ENCODE results near the gene DHX58. TPM values are rescaled to one million over a fixed set of nuclear protein-coding genes. Genes with fewer than 3 reads are reported as not detected.
A peak's percentile ranks its signal among the peaks of the same experiment; 100 is the strongest.

The DHX58 gene
- total and polyA plus RNA-seq, 7 donors, result 1.3 to 4.2 (median 2.8) TPM

DNA sequence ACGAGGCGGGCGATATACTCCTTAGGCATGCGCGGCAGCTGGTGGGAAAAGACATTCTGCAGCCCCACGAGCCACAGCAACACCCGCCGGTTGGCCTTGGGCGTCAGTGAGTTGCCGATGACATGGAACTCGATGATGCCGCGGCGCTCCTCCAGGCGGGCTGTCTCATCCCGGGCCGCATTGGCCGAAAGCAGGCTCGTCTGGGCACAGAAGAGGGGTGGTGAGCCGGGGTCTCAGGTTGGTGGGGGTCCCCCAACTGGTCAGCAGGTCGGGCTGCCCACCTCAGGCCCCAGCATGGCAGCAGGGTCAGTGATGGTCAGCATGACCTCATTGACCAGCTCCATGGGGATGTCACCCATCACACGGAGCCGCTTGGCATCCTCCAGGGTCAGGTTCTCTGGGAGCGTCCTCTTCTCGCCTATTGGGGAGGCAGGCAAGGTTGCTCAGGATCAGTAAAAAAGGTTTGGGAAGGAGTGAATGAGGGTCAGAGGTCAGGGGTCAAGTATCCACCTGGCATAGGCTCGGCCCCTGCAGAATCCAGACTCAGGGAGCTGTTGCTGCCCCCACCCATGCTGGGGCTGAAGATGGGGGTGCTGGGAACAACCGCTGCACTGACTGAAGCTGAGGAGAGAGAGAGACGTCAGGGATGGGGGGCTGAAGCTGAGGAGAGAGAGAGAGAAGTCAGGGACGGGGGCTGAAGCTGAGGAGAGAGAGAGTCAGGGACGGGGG is 5.0 kb upstream of the DHX58 start:
- ATAC-seq (no peak), DNase-seq (no peak)
- WGBS, 3 donors, result 85 to 88% (median 87%) methylated on average over 28 to 30 of the region's 30 CpGs
- Histone ChIP-seq H3K27ac (no peak overlapping the region), H3K4me3 (no peak overlapping the region), H3K4me1 (peaks cover 28% of the 10 kb centered on the region), H3K27me3 (ENCODE audit: insufficient read depth in 3 of 3, low read length in 2 of 3) (no peaks in the 10 kb centered on the region), H3K36me3 (ENCODE audit: insufficient read depth in 1 of 2, low read depth in 1 of 2) (peaks cover 0 to 64% of the 10 kb centered on the region in 2 donors), H3K9me3 (no peaks in the 10 kb centered on the region)
- TF ChIP-seq, protein P1, sequence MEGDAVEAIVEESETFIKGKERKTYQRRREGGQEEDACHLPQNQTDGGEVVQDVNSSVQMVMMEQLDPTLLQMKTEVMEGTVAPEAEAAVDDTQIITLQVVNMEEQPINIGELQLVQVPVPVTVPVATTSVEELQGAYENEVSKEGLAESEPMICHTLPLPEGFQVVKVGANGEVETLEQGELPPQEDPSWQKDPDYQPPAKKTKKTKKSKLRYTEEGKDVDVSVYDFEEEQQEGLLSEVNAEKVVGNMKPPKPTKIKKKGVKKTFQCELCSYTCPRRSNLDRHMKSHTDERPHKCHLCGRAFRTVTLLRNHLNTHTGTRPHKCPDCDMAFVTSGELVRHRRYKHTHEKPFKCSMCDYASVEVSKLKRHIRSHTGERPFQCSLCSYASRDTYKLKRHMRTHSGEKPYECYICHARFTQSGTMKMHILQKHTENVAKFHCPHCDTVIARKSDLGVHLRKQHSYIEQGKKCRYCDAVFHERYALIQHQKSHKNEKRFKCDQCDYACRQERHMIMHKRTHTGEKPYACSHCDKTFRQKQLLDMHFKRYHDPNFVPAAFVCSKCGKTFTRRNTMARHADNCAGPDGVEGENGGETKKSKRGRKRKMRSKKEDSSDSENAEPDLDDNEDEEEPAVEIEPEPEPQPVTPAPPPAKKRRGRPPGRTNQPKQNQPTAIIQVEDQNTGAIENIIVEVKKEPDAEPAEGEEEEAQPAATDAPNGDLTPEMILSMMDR (IDR thresholded peaks at IDR 0.05), result no peak
- intact Hi-C loops (cut with DNase I), result loop anchor here (1.0 to 10.0 kb wide), 5 partner anchors 50 to 287 kb away; no protein-coding TSS in a partner anchor

- H3K27ac ChIP-seq, result peak overlapping the region; percentile 25
- 34 to 40% (median 35%) methylated on average over 18 of the region's 18 CpGs for WGBS, 3 donors
- ATAC-seq (peak; percentile 47 to 69 (median 64)), DNase-seq (peak; percentile 81 to 90)
- H3K36me3 ChIP-seq (ENCODE audit: insufficient read depth in 1 of 2, low read depth in 1 of 2), result peaks cover 0 to 64% of the 10 kb centered on the region in 2 donors
- H3K9me3 ChIP-seq, result no peaks in the 10 kb centered on the region
- no peaks in the 10 kb centered on the region for H3K27me3 ChIP-seq (ENCODE audit: insufficient read depth in 3 of 3, low read length in 2 of 3)
- H3K4me3 ChIP-seq, result no peak overlapping the region
- H3K4me1 ChIP-seq, result peaks cover 26% of the 10 kb centered on the region
- intact Hi-C loops (cut with DNase I), result loop anchor here (1.0 to 10.0 kb wide), 6 partner anchors 50 to 288 kb away; no protein-coding TSS in a partner anchor
- TF ChIP-seq, protein P1 (IDR thresholded peaks at IDR 0.05), result peak; percentile 84
Observed at GRCh38 chr17:42116705-42117396, 4.3 kb upstream of the DHX58 start.

DNA sequence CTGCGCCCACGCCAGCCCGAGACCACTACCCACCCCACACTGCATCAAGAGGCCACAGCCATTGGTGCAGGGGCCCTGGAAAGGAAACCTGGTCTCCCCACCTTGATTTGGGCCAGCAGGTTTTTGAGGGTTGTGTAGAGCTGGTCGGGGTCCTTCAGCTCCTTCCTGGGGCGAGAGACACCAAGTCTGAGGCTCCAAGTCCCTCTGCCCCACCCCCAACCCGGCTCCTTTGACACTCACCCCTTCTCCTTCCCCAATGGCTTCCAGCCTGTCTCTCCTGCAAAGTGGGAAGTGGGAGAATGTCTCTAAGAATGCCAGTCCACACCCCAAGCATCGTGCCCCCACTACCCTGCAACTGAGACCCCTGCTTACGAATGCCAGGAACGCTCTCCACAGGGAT is 1.6 kb upstream of the DHX58 start:
- Histone ChIP-seq H3K4me3 (no peak overlapping the region), H3K9me3 (no peaks in the 10 kb centered on the region), H3K27ac (no peak overlapping the region), H3K4me1 (peaks cover 21% of the 10 kb centered on the region), H3K36me3 (ENCODE audit: insufficient read depth in 1 of 2, low read depth in 1 of 2) (peaks cover 0 to 54% of the 10 kb centered on the region in 2 donors), H3K27me3 (ENCODE audit: insufficient read depth in 3 of 3, low read length in 2 of 3) (no peaks in the 10 kb centered on the region)
- intact Hi-C loops (cut with DNase I), result loop anchor here (2.0 to 10.0 kb wide), 2 partner anchors 89 to 291 kb away; no protein-coding TSS in a partner anchor
- TF ChIP-seq, protein P1 (IDR thresholded peaks at IDR 0.05), result no peak
- ATAC-seq (no peak), DNase-seq (no peak)
- WGBS, 3 donors, result 87 to 95% (median 87%) methylated on average over 6 to 9 of the region's 9 CpGs

GRCh38 chr17:42113293-42114069 is 967 bp upstream of the DHX58 start:
- Histone ChIP-seq H3K4me3 (no peak overlapping the region), H3K4me1 (peaks cover 21% of the 10 kb centered on the region), H3K27ac (peak overlapping the region; percentile 85), H3K27me3 (ENCODE audit: insufficient read depth in 3 of 3, low read length in 2 of 3) (no peaks in the 10 kb centered on the region), H3K9me3 (no peaks in the 10 kb centered on the region), H3K36me3 (ENCODE audit: insufficient read depth in 1 of 2, low read depth in 1 of 2) (peaks cover 0 to 53% of the 10 kb centered on the region in 2 donors)
- ATAC-seq (no peak), DNase-seq (no peak)
- intact Hi-C loops (cut with DNase I), result loop anchor here (2.0 to 10.0 kb wide), 2 partner anchors 89 to 291 kb away; no protein-coding TSS in a partner anchor
- TF ChIP-seq, protein P1 (IDR thresholded peaks at IDR 0.05), result no peak
- 79 to 86% (median 85%) methylated on average over 27 to 28 of the region's 28 CpGs for WGBS, 3 donors
